HEK293 (cell line): ENCODE measurements around the gene TTC31.

ENCODE experiments used
- BCL6B ChIP-seq: fragments of 450-650 bp; formaldehyde crosslinking; IDR thresholded peaks from 2 replicates; pipeline ENCODE4 v1.5.1; 2017; ENCODE audit warnings: missing biosample characterization, missing genetic modification characterization
- GLI2 ChIP-seq: fragments of 450-650 bp; formaldehyde crosslinking; IDR thresholded peaks from 2 replicates; pipeline ENCODE4; 2017; ENCODE audit warnings: missing biosample characterization, missing genetic modification characterization, low read depth, borderline replicate concordance
- HOXD13 ChIP-seq: sonication (generic); formaldehyde crosslinking; IDR thresholded peaks from 2 replicates; pipeline ENCODE4 v1.8.0; 2022; ENCODE audit warnings: missing genetic modification reagents, borderline replicate concordance
- OVOL3 ChIP-seq: fragments of 450-650 bp; formaldehyde crosslinking; IDR thresholded peaks from 2 replicates; pipeline ENCODE4 v1.5.1; 2016; ENCODE audit warnings: missing biosample characterization, missing genetic modification characterization
- REST ChIP-seq: fragments of 450-650 bp; formaldehyde crosslinking; IDR thresholded peaks from 2 replicates; pipeline ENCODE4 v1.5.1; 2016; ENCODE audit warnings: missing biosample characterization, missing genetic modification characterization
- ZBTB11 ChIP-seq: fragments of 450-650 bp; formaldehyde crosslinking; conservative IDR thresholded peaks from 2 replicates; pipeline ENCODE4 v1.5.1; 2016; ENCODE audit warnings: low read depth, missing biosample characterization, missing genetic modification characterization
- ZBTB8A ChIP-seq: fragments of 450-650 bp; formaldehyde crosslinking; IDR thresholded peaks from 2 replicates; pipeline ENCODE4 v1.5.1; 2016; ENCODE audit warnings: missing biosample characterization, missing genetic modification characterization
- ZEB2 ChIP-seq: fragments of 450-650 bp; formaldehyde crosslinking; IDR thresholded peaks from 2 replicates; pipeline ENCODE4 v1.5.1; 2016; ENCODE audit warnings: missing biosample characterization, missing genetic modification characterization
- ZFP69B ChIP-seq: fragments of 450-650 bp; formaldehyde crosslinking; IDR thresholded peaks from 2 replicates; pipeline ENCODE4 v1.5.1; 2016; ENCODE audit warnings: missing biosample characterization, missing genetic modification characterization
- ZIC2 ChIP-seq: fragments of 450-650 bp; formaldehyde crosslinking; IDR thresholded peaks from 2 replicates; pipeline ENCODE4 v1.5.1; 2016; ENCODE audit warnings: missing biosample characterization, missing genetic modification characterization
- ZNF112 ChIP-seq: fragments of 450-650 bp; formaldehyde crosslinking; IDR thresholded peaks from 2 replicates; pipeline ENCODE4 v1.5.0; 2017; ENCODE audit warnings: missing biosample characterization, missing genetic modification characterization
- ZNF155 ChIP-seq: fragments of 450-650 bp; formaldehyde crosslinking; IDR thresholded peaks from 2 replicates; pipeline ENCODE4 v1.5.1; 2016; ENCODE audit warnings: missing biosample characterization, missing genetic modification characterization
- ZNF16 ChIP-seq: fragments of 450-650 bp; formaldehyde crosslinking; IDR thresholded peaks from 2 replicates; pipeline ENCODE4 v1.5.1; 2016; ENCODE audit warnings: low read depth, missing biosample characterization, missing genetic modification characterization
- ZNF18 ChIP-seq: fragments of 450-650 bp; formaldehyde crosslinking; IDR thresholded peaks from 2 replicates; pipeline ENCODE4 v1.5.1; 2016; ENCODE audit warnings: missing biosample characterization, missing genetic modification characterization
- ZNF19 ChIP-seq: fragments of 450-650 bp; formaldehyde crosslinking; IDR thresholded peaks from 2 replicates; pipeline ENCODE4; 2016; ENCODE audit warnings: missing biosample characterization, missing genetic modification characterization, low read depth
- ZNF214 ChIP-seq: fragments of 450-650 bp; formaldehyde crosslinking; IDR thresholded peaks from 2 replicates; pipeline ENCODE4 v1.5.1; 2017; ENCODE audit warnings: missing biosample characterization, mild to moderate bottlenecking, missing genetic modification characterization, borderline replicate concordance
- ZNF23 ChIP-seq: fragments of 450-650 bp; formaldehyde crosslinking; IDR thresholded peaks from 2 replicates; pipeline ENCODE4 v1.5.1; 2016; ENCODE audit warnings: missing biosample characterization, missing genetic modification characterization, borderline replicate concordance
- ZNF292 ChIP-seq: fragments of 450-650 bp; formaldehyde crosslinking; IDR thresholded peaks from 2 replicates; pipeline ENCODE4 v1.5.1; 2016; ENCODE audit warnings: low read depth, missing biosample characterization, missing genetic modification characterization, borderline replicate concordance
- ZNF311 ChIP-seq: fragments of 450-650 bp; formaldehyde crosslinking; IDR thresholded peaks from 2 replicates; pipeline ENCODE4 v1.5.1; 2017; ENCODE audit warnings: missing biosample characterization, missing genetic modification characterization, borderline replicate concordance
- ZNF416 ChIP-seq: fragments of 450-650 bp; formaldehyde crosslinking; IDR thresholded peaks from 2 replicates; pipeline ENCODE4 v1.5.1; 2016; ENCODE audit warnings: missing biosample characterization, missing genetic modification characterization
- ZNF488 ChIP-seq: fragments of 450-650 bp; formaldehyde crosslinking; IDR thresholded peaks from 2 replicates; pipeline ENCODE4 v1.5.1; 2016; ENCODE audit warnings: missing biosample characterization, missing genetic modification characterization
- ZNF510 ChIP-seq: fragments of 450-650 bp; formaldehyde crosslinking; IDR thresholded peaks from 2 replicates; pipeline ENCODE4 v1.5.1; 2018; ENCODE audit warnings: mild to moderate bottlenecking, missing genetic modification characterization, missing biosample characterization; ENCODE audit not compliant: insufficient replicate concordance
- ZNF529 ChIP-seq: fragments of 450-650 bp; formaldehyde crosslinking; IDR thresholded peaks from 2 replicates; pipeline ENCODE4 v1.5.1; 2017; ENCODE audit warnings: missing genetic modification characterization, missing biosample characterization; ENCODE audit not compliant: insufficient replicate concordance
- ZNF555 ChIP-seq: fragments of 450-650 bp; formaldehyde crosslinking; conservative IDR thresholded peaks from 2 replicates; pipeline ENCODE4 v1.5.1; 2017; ENCODE audit warnings: missing biosample characterization, mild to moderate bottlenecking, missing genetic modification characterization, inconsistent platforms
- ZNF624 ChIP-seq: fragments of 450-650 bp; formaldehyde crosslinking; IDR thresholded peaks from 2 replicates; pipeline ENCODE4 v1.5.1; 2017; ENCODE audit warnings: missing biosample characterization, missing genetic modification characterization
- ZNF785 ChIP-seq: fragments of 450-650 bp; formaldehyde crosslinking; IDR thresholded peaks from 2 replicates; pipeline ENCODE4 v1.5.1; 2016; ENCODE audit warnings: missing biosample characterization, missing genetic modification characterization
- ZNF830 ChIP-seq: fragments of 450-650 bp; IDR thresholded peaks from 2 replicates; pipeline ENCODE4 v1.5.0; 2018; ENCODE audit warnings: missing biosample characterization, missing genetic modification characterization, low read depth, mild to moderate bottlenecking, moderate library complexity

The TTC31 gene

GRCh38 chr2:74507145-74507925 is 24.5 kb downstream of the TTC31 start, which contains the start of gene PCGF1 (continued):
- TF ChIP-seq ZNF830 (tag by site-specific recombination), result no peak
- TF ChIP-seq ZBTB11 (tag by site-specific recombination), result no peak
- peak; percentile 92 for TF ChIP-seq ZIC2 (tag by site-specific recombination)
- TF ChIP-seq ZFP69B (tag by site-specific recombination), result no peak
- no peak for TF ChIP-seq ZNF19 (tag by site-specific recombination)
- TF ChIP-seq ZNF155 (tag by site-specific recombination), result no peak
- no peak for TF ChIP-seq ZNF214 (tag by site-specific recombination)
- no peak for TF ChIP-seq ZNF529 (tag by site-specific recombination)
- no peak for TF ChIP-seq ZNF785
- TF ChIP-seq ZNF311 (tag by site-specific recombination), result no peak
- no peak for TF ChIP-seq BCL6B (tag by site-specific recombination)
- TF ChIP-seq HOXD13 (CRISPR knock-in tag), result no peak
- 0 out of 2 replicates have a peak, but pooled peaks have one; percentile 38 for TF ChIP-seq OVOL3 (tag by site-specific recombination)
- no peak for TF ChIP-seq ZNF510
- peak; percentile 45 for TF ChIP-seq REST (tag by site-specific recombination)
- TF ChIP-seq ZNF18 (tag by site-specific recombination), result no peak
- peak; percentile 67 for TF ChIP-seq ZEB2 (tag by site-specific recombination)
- TF ChIP-seq ZNF555, result no peak
- peak; percentile 98 for TF ChIP-seq ZBTB8A (tag by site-specific recombination)
- no peak for TF ChIP-seq ZNF488
- TF ChIP-seq GLI2 (tag by site-specific recombination), result no peak
- TF ChIP-seq ZNF416, result no peak
- no peak for TF ChIP-seq ZNF23 (tag by site-specific recombination)
- TF ChIP-seq ZNF16 (tag by site-specific recombination), result no peak
- TF ChIP-seq ZNF112 (tag by site-specific recombination), result no peak
- TF ChIP-seq ZNF292, result no peak
- TF ChIP-seq ZNF624 (tag by site-specific recombination), result no peak
